Activated T-cell treated with anti-CD3 and anti-CD28 coated beads for 24 hours (primary cell): ENCODE results near the gene TOR1AIP2.
A peak's percentile ranks its signal among the peaks of the same experiment; 100 is the strongest.

ENCODE experiments used
- DNase-seq: peaks from one replicate; pipeline ENCODE4 v3.0.0-alpha.2; 2020; ENCODE audit warnings: low read depth

Gene TOR1AIP2

DNA sequence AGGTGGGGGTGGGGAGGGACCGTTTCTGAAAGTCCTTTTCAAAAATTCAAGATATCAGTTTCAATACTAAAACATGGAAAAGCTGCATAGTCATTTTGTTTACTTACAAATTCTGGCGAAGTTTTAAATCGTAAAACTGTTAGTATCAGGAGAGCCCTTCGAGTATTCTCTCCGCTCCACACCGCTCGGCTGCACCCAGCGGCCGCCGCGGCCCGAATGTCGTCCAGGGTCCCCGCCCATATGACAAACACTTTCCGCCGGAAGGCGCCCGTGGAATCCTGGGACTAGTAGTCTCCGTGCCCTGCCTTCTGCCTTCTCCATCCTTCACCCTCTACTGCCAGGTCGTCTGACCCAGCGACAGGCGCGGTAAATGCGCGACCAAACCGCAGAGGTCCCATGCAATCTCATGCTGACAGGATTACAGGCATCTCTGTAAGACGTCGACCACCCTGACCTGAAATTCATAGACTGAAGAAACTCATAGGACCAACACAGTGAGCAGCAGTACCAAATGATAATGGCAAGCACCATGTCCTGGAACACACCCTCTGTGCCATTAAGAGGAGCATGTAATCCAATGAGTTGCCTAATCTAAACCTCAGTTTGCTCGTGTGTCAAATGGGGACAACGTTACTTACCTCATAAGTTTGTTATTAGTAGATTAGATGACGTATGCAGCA lies at the start of gene TOR1AIP2:
Gene TOR1AIP2, minus strand, starts transcription at position 218 of the 680 bp plus-strand sequence. CDS start 25,138 bp downstream, outside the sequence.
- peak; percentile 84 for DNase-seq

DNA sequence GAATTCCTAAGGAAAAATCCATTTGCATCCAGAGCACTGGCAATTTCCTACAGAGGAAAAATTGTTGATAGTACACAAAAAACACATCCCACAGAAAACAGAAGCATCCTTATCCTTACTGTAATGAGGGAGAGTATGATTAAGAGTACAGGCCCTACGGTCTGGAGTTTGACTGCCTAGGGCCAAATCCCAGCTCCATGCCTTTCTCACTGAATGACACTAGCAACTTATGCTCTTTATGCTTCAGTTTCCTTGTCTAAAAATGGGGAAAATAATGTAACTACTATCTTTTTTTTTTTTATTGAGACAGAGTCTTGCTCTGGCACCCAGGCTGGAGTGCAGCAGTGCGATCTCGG lies 49.2 kb upstream of the TOR1AIP2 start:
- DNase-seq: no peak

DNA sequence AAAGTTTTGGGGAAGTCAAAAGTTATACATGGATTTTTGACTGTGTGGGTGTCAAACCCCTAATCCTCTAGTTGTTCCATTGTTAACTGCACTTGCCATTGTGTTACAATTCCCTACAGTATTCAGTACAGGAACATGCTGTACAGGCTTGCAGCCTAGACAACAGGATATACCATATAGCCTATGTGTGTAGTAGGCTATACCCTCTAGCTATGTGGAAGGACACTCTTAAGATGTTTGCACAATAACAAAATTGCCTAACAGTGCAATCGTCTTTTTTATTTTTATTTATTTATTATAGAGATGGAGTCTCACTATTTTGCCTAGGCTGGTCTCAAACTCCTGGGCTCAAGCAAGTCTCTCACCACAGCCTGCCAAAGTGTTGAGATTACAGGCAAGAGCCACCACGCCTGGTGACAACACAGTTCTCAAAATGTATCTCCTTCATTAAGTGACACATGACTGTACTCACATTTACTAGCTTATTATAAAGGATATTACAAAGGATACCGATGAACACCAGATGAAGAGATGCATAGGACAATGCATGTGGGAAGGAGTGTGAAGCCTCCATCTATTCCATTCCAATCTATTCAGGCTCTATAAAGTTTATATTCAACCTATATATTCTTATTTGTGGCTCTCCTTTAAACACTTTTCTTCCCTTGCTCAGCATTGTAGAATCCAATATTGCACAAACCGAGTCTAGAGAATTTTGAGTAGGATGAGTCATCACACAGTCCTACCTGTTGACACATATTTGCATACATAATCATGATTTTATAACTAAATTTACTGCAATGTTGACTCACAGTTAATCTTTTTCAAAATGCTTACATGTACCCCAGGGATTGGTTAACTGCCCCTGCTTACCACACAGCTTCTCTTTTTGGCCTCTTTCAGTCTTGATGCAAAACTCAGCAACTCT lies 48.6 kb upstream of the TOR1AIP2 start:
- no peak for DNase-seq

DNA sequence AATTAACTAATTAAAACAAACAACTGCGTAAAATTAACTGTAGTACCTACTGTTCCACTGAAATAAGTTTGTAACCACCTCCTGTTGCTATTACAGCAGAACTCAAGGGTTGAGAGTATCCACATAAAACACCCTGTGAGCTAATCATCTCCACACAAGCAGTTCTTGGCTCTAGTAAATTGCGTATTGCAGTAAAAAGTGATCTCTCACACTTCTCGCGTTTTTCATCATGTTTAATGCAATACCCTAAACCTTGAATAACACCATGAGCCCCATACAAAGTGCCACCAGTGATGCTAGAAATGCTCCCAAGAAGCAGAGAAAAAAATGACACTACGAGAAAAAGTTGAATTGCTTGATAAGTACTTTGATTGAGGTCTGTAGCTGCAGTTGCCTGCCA lies 47.7 kb upstream of the TOR1AIP2 start:
- no peak for DNase-seq

DNA sequence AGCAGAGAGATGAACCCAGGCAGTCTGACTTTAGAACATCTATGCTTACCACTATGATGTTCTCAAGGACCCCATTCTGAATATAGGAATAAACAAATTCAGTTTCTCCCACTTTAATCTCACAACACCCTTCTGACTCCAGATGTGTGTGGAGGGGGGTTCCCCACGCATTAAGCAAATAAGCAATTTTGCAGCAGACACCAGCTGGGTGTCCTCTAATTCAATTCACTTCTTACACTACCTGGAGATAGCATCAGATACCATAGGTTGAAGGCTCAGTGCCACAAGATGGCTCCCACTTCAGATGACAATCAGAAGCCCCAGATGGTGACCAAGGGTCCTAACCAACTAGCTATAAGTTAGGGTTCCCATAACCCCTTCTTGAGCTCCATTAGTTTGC lies 46.7 kb upstream of the TOR1AIP2 start:
- no peak for DNase-seq

DNA sequence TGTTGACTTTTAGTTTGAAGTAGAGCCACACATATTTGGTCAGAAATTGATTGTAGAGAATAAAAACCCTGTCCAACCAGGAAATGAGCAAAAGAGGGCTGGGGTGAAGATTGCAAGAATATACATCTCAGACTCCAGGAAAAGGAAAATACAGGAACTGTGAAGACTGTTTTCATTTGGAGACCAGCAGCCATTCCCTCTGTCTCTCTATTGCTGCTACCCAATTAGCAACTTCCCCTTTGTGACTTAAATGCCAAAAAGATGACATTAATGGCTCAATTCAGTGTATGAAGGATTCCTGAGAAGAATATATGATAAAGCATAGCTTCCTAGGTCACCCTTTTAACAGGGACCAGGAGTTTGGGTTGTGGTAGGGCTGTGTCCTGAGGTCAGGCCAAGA lies 45.4 kb upstream of the TOR1AIP2 start:
- no peak for DNase-seq

DNA sequence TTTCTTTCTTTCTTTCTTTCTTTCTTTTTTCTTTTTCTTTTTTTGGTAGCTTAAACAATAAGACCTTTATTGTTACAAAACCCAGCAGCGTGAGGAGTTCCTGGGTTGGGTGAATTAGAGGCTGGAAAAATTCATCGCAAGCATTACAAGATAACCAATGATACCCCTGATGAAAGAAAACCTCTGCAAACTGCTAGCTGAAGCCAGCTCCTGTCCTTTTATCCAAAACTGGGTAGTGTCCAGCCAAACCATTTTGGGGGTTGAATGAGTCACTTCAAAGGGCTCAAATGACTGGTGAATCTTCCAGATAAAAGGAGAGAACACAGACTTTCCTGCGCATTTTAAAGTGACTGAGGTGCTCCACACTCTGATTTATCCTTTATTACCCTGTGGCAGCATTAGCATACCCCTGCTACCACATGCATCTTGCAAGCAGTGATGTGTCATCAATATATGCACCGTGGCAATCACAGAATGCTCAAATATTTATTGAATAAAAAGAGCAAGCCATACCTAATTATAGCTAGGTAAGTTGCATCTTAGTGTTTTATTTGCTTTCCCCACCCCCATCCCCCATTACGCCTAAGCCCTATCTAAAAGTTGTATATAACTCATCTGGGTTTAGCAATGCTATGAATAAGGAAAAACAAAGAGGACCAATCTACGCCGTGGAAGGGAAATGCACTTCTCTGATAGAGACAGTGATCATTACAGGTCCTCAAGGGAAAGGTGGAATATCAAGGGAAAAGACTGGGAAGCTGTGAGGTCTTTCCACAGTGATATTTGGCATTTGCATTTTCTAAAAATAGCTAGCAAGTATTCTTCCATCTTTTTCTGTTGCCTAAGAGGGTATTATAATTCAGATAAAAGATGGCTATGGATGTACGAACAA lies 44.6 kb upstream of the TOR1AIP2 start:
- no peak for DNase-seq

DNA sequence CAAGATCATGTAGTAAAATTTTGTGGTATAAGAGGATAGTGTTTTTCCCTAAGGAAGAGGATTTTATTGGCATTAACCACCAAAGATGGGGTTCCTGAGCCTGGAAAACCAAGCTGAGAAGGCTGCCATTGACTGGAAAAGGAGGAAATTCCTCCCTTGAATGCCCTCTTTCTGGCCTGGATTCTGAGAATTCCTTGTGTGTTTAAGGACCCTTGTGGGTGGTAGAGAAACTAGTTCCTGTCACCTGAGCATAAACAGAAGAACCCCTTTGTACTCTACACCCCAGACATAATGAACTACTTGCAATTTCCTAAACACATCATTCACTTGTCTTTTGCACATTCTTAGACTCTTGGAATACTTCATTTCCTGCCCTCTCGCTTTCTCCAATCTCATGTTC lies 43.9 kb upstream of the TOR1AIP2 start:
- DNase-seq: no peak

DNA sequence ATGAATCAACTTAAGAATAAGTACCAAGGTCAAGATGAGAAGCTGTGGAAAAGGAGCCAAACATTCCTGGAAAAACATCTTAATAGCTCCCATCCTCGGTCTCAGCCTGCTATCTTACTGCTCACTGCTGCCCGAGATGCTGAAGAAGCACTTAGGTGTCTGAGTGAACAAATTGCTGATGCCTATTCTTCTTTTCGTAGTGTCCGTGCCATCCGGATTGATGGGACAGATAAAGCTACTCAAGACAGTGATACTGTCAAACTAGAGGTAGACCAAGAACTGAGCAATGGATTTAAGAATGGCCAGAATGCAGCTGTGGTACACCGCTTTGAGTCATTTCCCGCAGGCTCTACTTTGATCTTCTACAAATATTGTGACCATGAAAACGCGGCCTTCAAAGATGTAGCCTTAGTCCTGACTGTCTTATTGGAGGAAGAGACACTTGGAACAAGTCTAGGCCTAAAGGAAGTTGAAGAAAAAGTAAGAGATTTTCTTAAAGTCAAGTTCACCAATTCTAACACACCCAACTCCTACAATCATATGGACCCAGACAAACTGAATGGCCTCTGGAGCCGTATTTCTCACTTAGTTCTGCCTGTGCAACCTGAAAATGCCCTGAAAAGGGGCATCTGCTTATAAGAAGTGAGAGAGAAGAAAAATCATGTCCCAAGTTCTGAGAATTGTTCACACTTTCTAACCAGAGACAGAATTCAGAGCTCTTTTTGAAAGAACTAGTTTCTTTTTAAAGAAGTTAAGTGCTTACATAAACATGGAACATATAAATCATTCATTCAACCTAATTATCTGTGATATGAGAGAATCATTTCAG lies 40.2 kb upstream of the TOR1AIP2 start:
- DNase-seq: no peak

DNA sequence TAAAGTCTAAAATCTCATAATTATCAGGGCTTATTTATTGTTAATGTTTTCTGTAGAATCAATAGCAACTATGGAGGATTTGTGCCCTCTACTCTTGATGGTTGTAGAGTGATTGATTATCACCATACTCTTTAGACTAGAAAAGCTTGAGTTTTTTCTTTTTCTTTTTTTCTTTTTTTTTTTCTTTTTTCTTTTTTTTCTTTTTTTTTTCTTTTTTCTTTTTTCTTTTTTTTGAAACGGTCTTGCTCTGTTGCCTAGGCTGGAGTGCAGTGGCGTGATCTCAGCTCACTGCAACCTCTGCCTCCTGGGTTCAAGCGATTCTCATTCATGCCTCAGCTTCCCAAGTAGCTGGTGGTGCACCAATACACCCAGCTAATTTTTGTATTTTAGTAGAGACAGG lies 34.2 kb upstream of the TOR1AIP2 start:
- DNase-seq: no peak

DNA sequence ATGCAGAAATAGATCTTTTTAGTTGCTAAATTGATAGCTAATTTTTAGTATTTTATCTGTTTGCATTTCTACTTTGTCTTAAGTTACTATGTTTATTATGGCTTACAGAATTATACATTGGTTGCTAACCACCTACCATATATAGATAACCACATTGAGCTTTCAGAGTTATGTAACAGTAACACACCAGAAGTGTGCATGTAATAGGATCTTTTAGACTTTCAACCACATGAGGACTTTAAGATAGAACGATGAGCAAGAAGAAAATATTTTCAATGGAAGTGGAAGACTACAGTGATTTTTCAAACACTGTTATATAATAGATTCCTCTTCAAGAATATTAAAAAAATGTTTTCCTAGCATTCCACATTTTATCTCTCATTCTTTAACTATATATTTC lies 33.3 kb upstream of the TOR1AIP2 start:
- no peak for DNase-seq

DNA sequence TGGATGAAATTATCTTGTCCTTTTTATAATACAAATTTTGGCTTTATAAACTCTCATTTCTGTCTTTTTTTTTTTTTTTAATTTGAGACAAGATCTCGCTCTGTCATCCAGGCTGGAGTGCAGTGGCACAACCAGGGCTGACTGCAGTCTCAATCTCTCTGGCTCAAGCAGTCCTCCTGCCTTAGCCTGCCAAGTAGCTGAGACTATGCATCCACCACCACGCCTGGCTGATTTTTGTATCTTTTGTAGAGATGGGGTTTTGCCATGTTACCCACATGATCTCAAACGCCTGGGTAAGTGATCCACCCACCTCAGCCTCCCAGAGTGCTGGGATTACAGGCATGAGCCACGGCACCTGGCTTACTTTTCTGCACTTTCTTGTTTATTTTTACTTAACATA lies 12.0 kb upstream of the TOR1AIP2 start:
- DNase-seq: no peak

DNA sequence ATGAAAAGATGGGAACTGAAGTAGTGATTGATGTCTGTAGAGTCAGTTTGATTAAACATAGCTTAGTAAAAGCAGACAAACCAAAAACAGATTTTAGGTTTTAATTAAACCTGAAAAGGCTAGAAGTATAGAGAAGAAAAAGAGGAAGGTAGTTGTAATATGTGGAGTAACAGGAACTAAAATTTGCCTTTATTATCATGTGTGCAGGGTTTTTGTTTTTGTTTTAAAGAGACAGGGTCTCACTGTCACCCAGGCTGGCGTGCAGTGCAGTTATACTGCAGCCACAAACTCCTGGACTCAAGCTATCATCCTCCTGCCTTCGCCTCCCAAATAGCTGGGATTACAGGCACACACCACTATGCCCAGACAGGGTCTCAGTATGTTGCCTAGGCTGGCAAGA lies 10.5 kb upstream of the TOR1AIP2 start:
- DNase-seq: no peak

DNA sequence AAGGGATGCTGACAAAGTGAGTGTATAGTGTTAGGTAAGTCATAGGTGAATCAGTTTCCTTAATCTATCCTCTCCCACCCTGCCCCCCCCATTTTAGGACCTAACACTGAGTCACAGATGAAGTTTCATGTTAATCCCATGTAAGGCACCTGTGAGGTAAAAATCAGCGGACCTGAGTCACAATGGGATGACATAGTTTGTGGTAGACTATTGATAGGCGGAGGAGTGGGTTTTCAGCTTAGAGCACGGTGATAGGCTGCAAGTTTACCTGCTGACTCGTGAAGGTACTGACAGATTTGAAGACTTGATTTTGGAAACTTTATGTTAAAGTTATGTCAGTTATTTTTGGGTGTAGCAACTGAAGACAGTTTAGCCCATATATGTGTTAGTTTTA lies 6.1 kb upstream of the TOR1AIP2 start:
- peak; percentile 58 for DNase-seq

DNA sequence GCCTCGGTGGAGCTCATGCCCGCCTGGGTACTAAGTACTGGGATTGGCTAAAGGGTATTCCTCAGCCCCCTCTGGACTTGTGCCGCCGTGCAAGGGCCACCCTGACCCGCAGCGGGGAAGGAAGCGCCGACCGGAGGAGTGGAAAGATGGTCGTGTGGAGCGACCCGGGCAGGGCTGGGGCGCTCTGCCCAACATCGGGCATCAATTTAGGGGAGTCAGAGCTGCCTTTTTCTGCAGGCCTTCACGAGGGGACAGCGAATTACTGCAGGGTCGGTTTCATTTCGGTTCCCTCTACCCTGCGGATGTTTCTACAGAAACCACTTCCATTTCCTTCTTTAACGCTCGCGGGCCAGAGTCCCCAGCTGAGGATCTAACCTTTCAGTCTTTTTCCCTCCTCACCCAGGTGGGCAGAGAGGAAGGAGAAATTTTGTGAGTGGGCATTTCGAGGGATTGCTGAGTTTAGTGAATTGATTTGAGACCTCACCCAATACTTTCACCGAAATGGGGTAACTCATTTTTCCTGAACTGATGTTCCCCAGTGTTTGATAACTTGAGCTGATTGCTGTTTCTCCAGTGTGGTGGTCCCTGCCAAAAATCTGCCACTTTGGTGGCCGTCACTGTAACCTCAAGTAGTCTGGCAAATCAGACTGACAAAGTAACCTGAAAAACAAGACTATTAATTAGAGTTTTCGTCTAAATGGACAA lies 5.6 kb upstream of the TOR1AIP2 start:
- no peak for DNase-seq

DNA sequence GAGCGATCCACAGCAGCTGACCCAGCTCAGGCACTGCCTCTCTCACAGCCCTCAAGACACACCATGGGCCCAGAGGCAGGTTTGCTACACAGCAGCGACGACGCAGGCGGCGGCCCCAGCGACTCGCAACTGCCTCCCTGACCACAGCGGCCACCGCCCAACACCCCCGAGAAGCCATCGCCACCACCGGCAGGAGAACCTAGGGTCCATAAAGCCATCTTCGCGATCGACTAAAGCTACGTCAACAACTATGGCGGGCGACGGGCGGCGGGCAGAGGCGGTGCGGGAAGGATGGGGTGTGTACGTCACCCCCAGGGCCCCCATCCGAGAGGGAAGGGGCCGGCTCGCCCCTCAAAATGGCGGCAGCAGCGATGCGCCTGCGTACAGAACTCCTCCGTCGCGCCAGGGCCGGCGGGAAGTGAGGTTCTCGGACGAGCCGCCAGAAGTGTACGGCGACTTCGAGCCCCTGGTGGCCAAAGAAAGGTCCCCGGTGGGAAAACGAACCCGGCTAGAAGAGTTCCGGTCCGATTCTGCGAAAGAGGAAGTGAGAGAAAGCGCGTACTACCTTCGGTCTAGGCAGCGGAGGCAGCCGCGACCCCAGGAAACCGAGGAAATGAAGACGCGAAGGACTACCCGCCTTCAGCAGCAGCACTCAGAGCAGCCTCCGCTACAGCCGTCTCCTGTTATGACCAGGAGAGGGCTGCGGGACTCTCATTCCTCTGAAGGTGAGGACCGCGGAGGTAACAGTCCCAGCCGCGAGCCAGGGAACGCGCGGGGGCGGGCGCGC lies 4.8 kb upstream of the TOR1AIP2 start, which contains the start of gene TOR1AIP1:
Gene TOR1AIP1, plus strand, starts transcription at position 33 of the 787 bp plus-strand sequence. Its CDS starts 218 bp downstream, at position 251.
- DNase-seq: peak; percentile 98

DNA sequence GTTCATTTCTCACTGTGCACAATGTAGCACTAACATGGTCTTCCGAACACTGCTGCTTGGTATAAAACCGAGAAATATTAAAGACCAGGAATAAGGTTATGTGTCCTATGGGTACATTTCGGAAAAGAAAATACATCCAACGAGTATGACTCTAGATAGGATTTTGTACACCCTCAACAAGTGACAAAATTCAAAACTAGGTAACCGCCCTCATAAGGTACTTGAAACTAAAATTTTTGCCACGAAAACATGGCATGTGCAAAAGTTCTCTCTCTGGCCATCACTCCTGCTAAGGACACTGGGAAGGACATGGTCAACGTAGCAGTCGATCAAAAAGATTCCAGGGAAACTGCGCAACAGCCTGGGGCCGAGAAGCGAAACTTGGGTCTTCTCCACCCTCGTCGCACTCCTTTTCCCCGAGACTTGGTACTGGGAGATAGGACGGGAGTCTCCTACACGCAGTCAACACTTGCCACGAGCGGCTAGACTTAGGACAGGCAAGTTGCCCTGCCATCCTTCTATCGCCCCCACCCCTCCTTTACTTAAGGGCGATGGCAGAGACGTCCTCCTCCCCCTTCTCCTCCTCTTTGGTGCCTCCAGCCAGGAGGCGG lies 4.1 kb upstream of the TOR1AIP2 start:
- no peak for DNase-seq

DNA sequence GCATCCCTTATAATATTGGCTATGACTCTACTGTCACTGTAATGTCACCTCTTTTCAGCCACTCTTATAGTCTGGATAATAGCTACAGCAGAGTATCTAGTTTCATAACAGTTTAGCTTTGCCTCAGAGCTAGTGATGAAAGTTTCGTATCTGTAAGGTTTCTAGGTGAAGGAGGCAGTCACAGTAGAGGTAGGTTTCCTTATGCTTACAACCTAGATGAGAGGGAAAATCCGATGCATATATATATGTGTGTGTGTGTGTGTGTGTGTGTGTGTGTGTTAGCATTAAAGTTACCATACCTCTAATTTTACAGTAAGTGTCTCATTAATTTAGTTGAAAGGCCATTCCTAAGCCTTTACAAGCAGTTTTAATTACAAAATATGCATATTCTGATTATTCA lies 2.2 kb upstream of the TOR1AIP2 start:
- DNase-seq: no peak

DNA sequence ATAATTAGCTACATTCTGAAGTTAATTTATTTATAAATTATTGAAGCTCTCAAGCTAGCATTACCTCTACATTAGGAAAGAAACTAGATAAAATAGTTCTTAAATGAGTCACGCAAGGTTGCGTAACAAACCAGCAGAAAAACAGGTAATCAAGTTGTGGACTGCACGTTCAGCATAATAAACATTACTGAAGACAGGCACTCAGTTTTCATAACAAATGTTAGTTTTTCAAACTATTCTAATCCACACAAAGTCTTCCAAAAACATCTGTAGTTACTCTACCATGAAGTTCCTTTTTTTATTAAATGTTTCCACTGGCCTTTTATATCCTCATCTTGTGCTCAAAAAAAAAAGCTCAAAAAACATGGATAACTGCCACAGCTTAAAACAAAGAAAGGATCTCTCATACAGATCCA lies 1.3 kb downstream of the TOR1AIP2 start:
- DNase-seq: no peak
